ENCODE data around the gene FAM107B. TPM values are rescaled to one million over a fixed set of nuclear protein-coding genes. Genes with fewer than 3 reads are reported as not detected.

Gene FAM107B
- total and polyA plus RNA-seq, 4 donors = 24.9 to 58.1 (median 30.9) TPM

DNA sequence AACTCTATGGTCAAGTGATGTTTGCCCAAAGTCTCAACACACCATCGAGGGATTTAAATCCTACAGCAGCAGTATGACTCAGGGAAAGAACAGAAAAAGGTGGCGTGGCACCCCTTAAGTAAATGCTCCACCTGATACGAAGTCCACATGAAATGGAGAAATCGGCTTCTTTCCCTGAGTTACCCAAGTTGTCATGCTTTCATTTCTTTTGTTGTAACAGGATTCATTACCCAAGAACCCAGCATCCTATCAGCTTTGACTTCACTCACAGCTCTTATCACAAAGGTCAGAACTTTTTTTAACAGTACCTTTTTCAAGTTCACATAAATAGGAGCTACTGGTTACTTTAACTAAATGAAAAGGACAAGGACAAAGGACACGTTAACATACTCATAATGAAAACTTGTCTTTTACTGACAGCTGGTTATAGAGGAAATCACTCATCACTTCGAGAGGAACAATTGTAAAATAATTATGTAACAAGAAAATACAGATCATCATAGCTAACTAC is 224.2 kb downstream of the FAM107B start:
- H3K4me1 ChIP-seq (ENCODE audit: control insufficient read depth in 4 of 4, insufficient read depth in 4 of 4, low read length in 3 of 4) = peaks cover 6 to 22% (median 8%) of the 10 kb centered on the region in 4 donors
- 26% methylated on average over 6 of the region's 6 CpGs for WGBS
- no peak for DNase-seq (ENCODE audit: low spot score)
- H3K9ac ChIP-seq (ENCODE audit: low read depth in 1 of 2, low read length in 2 of 2) = peak overlapping the region in 1 of 2 donors; percentile 69
- peaks cover 0 to 7% (median under 1%) of the 10 kb centered on the region in 4 donors for H3K36me3 ChIP-seq (ENCODE audit: control insufficient read depth in 4 of 4, insufficient read depth in 3 of 4, low read depth in 1 of 4, low read length in 3 of 4)
- no peaks in the 10 kb centered on the region for H3K27me3 ChIP-seq (ENCODE audit: control insufficient read depth in 4 of 4, insufficient read depth in 4 of 4, low read length in 3 of 4)
- peak; percentile 59 for TF ChIP-seq FOXA1 (IDR thresholded peaks at IDR 0.05)
- TF ChIP-seq HNF4G (IDR thresholded peaks at IDR 0.05) = peak; percentile 87
- peak; percentile 90 for TF ChIP-seq SP1 (IDR thresholded peaks at IDR 0.05)
- peak; percentile 81 for TF ChIP-seq FOXA2 (IDR thresholded peaks at IDR 0.05)
- TF ChIP-seq RXRA (IDR thresholded peaks at IDR 0.05) = peak; percentile 83 to 85
- TF ChIP-seq, protein P1, sequence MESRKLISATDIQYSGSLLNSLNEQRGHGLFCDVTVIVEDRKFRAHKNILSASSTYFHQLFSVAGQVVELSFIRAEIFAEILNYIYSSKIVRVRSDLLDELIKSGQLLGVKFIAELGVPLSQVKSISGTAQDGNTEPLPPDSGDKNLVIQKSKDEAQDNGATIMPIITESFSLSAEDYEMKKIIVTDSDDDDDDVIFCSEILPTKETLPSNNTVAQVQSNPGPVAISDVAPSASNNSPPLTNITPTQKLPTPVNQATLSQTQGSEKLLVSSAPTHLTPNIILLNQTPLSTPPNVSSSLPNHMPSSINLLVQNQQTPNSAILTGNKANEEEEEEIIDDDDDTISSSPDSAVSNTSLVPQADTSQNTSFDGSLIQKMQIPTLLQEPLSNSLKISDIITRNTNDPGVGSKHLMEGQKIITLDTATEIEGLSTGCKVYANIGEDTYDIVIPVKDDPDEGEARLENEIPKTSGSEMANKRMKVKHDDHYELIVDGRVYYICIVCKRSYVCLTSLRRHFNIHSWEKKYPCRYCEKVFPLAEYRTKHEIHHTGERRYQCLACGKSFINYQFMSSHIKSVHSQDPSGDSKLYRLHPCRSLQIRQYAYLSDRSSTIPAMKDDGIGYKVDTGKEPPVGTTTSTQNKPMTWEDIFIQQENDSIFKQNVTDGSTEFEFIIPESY (IDR thresholded peaks at IDR 0.05) = no peak
- TF ChIP-seq HNF4A (conservative IDR thresholded peaks at IDR 0.05) = peak; percentile 93 to 94
- no peak for TF ChIP-seq GABPA (IDR thresholded peaks at IDR 0.05 in 1 of 2, conservative IDR thresholded peaks at IDR 0.05 in 1 of 2)
- TF ChIP-seq RAD21 (IDR thresholded peaks at IDR 0.05) = peak; percentile 48 to 53
- TF ChIP-seq TAF1 (conservative IDR thresholded peaks at IDR 0.05) = peak; percentile 76
- TF ChIP-seq, protein P2, sequence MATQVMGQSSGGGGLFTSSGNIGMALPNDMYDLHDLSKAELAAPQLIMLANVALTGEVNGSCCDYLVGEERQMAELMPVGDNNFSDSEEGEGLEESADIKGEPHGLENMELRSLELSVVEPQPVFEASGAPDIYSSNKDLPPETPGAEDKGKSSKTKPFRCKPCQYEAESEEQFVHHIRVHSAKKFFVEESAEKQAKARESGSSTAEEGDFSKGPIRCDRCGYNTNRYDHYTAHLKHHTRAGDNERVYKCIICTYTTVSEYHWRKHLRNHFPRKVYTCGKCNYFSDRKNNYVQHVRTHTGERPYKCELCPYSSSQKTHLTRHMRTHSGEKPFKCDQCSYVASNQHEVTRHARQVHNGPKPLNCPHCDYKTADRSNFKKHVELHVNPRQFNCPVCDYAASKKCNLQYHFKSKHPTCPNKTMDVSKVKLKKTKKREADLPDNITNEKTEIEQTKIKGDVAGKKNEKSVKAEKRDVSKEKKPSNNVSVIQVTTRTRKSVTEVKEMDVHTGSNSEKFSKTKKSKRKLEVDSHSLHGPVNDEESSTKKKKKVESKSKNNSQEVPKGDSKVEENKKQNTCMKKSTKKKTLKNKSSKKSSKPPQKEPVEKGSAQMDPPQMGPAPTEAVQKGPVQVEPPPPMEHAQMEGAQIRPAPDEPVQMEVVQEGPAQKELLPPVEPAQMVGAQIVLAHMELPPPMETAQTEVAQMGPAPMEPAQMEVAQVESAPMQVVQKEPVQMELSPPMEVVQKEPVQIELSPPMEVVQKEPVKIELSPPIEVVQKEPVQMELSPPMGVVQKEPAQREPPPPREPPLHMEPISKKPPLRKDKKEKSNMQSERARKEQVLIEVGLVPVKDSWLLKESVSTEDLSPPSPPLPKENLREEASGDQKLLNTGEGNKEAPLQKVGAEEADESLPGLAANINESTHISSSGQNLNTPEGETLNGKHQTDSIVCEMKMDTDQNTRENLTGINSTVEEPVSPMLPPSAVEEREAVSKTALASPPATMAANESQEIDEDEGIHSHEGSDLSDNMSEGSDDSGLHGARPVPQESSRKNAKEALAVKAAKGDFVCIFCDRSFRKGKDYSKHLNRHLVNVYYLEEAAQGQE (IDR thresholded peaks at IDR 0.05) = peak; percentile 66
- TF ChIP-seq, protein P3, sequence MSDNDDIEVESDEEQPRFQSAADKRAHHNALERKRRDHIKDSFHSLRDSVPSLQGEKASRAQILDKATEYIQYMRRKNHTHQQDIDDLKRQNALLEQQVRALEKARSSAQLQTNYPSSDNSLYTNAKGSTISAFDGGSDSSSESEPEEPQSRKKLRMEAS (IDR thresholded peaks at IDR 0.05) = peak; percentile 65
- TF ChIP-seq, protein P4, sequence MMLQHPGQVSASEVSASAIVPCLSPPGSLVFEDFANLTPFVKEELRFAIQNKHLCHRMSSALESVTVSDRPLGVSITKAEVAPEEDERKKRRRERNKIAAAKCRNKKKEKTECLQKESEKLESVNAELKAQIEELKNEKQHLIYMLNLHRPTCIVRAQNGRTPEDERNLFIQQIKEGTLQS (IDR thresholded peaks at IDR 0.05) = peak; percentile 70
- TF ChIP-seq JUND (IDR thresholded peaks at IDR 0.05) = peak; percentile 80 to 88
- TF ChIP-seq, protein P5, sequence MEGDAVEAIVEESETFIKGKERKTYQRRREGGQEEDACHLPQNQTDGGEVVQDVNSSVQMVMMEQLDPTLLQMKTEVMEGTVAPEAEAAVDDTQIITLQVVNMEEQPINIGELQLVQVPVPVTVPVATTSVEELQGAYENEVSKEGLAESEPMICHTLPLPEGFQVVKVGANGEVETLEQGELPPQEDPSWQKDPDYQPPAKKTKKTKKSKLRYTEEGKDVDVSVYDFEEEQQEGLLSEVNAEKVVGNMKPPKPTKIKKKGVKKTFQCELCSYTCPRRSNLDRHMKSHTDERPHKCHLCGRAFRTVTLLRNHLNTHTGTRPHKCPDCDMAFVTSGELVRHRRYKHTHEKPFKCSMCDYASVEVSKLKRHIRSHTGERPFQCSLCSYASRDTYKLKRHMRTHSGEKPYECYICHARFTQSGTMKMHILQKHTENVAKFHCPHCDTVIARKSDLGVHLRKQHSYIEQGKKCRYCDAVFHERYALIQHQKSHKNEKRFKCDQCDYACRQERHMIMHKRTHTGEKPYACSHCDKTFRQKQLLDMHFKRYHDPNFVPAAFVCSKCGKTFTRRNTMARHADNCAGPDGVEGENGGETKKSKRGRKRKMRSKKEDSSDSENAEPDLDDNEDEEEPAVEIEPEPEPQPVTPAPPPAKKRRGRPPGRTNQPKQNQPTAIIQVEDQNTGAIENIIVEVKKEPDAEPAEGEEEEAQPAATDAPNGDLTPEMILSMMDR (IDR thresholded peaks at IDR 0.05; ENCODE audit: low read depth, low read length, missing input control) = no peak
- TF ChIP-seq NR2F2 (IDR thresholded peaks at IDR 0.05) = peak; percentile 49
- TF ChIP-seq YY1 (IDR thresholded peaks at IDR 0.05) = peak; percentile 81
- TF ChIP-seq EGR1 (IDR thresholded peaks at IDR 0.05; ENCODE audit: low read depth in 2 of 2) = peak in 1 of 2 donors; percentile 34
- H3K27ac ChIP-seq (ENCODE audit: low read depth in 1 of 2, low read length in 2 of 2) = peak overlapping the region; percentile 66 to 77
- no peaks in the 10 kb centered on the region for H3K9me3 ChIP-seq (ENCODE audit: control insufficient read depth in 4 of 4, low read length in 3 of 4)
- peak overlapping the region in 2 of 3 donors; percentile 3 to 23 for H3K4me3 ChIP-seq (ENCODE audit: low read depth in 1 of 3, low read length in 3 of 3)
